Spleen (tissue), 11 donors: ENCODE measurements around the gene FNTB. TPM values are rescaled to one million over a fixed set of nuclear protein-coding genes. Genes with fewer than 3 reads are reported as not detected.

Experiments used
- DNase-seq: peaks from one replicate; pipeline ENCODE4 v3.0.0-alpha.2; 2020
- H3K27ac ChIP-seq, 8 donors: fragments of 200-600 bp; sonication (generic) in 7 of 8; 1 replicate in 4 of 8; 2 replicates in 4 of 8; pipeline versions ENCODE4 v1.5.0 to v1.8.0; 2016 to 2021; ENCODE audit warnings: inconsistent platforms in 4 of 8, mild to moderate bottlenecking in 4 of 8, moderate library complexity in 1 of 8
- H3K27me3 ChIP-seq, 7 donors: fragments of 200-600 bp; sonication (generic) in 6 of 7; replicated peaks in 1 of 7; 1 replicate in 4 of 7; 2 replicates in 3 of 7; pipeline versions ENCODE4 v1.5.0 to v1.8.0; 2016 to 2021; ENCODE audit warnings: inconsistent platforms in 3 of 7, mild to moderate bottlenecking in 1 of 7
- H3K36me3 ChIP-seq, 6 donors: fragments of 200-600 bp; sonication (generic) in 5 of 6; 1 replicate in 4 of 6; 2 replicates in 2 of 6; pipeline versions ENCODE4 v1.5.0 to v1.8.0; 2016 to 2021; ENCODE audit warnings: inconsistent platforms in 2 of 6
- H3K4me1 ChIP-seq, 6 donors: fragments of 200-600 bp; sonication (generic) in 5 of 6; 1 replicate in 3 of 6; 2 replicates in 3 of 6; pipeline versions ENCODE4 v1.5.0 to v1.8.0; 2016 to 2021; ENCODE audit warnings: inconsistent platforms in 3 of 6
- H3K4me3 ChIP-seq, 8 donors: fragments of 200-600 bp; sonication (generic) in 7 of 8; 1 replicate in 4 of 8; 2 replicates in 4 of 8; pipeline versions ENCODE4 v1.5.0 to v1.8.0; 2016 to 2021; ENCODE audit warnings: inconsistent platforms in 4 of 8, mild to moderate bottlenecking in 4 of 8, moderate library complexity in 2 of 8
- H3K9me3 ChIP-seq, 8 donors: fragments of 200-600 bp; sonication (generic) in 7 of 8; 1 replicate in 4 of 8; 2 replicates in 4 of 8; pipeline versions ENCODE4 v1.5.0 to v1.8.0; 2016 to 2021; ENCODE audit warnings: inconsistent platforms in 4 of 8
- POLR2A ChIP-seq, 3 donors: fragments of 450-650 bp; IDR thresholded peaks; one replicate each; pipeline ENCODE4 v1.5.1; 2017; ENCODE audit warnings: antibody characterized with exemption in 3 of 3, mild to moderate bottlenecking in 1 of 3
- POLR2AphosphoS5 ChIP-seq, 3 donors: sonication (generic); formaldehyde crosslinking; IDR thresholded peaks; one replicate each; pipeline ENCODE4 v1.5.1; 2017; ENCODE audit warnings: antibody characterized with exemption in 3 of 3
- WGBS, 5 donors: extraction: QIAGEN DNeasy Blood & Tissue Kit in 3 of 5; methylation state at CpG; one replicate each; pipeline versions ENCODE4 v1.1.5 to v1.1.7; 2013 to 2018; 5-methylcytosine and 5-hydroxymethylcytosine counted together
- intact Hi-C: fragments of 100-400 bp; cut with DNase I; formaldehyde crosslinking; loops from one replicate; pipeline ENCODE4 v1.15.0; 2023; ENCODE audit warnings: low total_unique reads
- polyA plus RNA-seq, 3 donors: library from polyadenylated mRNA; stranded (reverse); fragments of 200-250 nt; gene quantifications; one replicate each; pipeline ENCODE4 v1.2.1, GENCODE V29; 2013
- total RNA-seq, 7 donors: library from RNA; depleted of rRNA in 3 of 7; stranded (reverse); fragments of >200 nt in 3 of 7; fragmentation: NEBNext Ultra II Directional in 4 of 7; extraction: Animal tissue kit (Norgen Biotek cat#: 25700) in 4 of 7; gene quantifications; one replicate each; pipeline versions ENCODE4 v1.1.0 to v1.2.1, GENCODE V29; 2016 to 2021
- TF ChIP-seq, protein P1 (sequence below), 11 experiments: fragments of 200-600 bp in 7 of 11; fragments of 450-650 bp in 4 of 11; sonication (generic) in 4 of 11; IDR thresholded peaks in 8 of 11; conservative IDR thresholded peaks in 3 of 11; 1 replicate in 7 of 11; 2 replicates in 4 of 11; pipeline versions ENCODE4 v1.4.0 to v1.8.0; 2016 to 2021; ENCODE audit warnings: antibody characterized with exemption in 11 of 11, inconsistent platforms in 4 of 11, mild to moderate bottlenecking in 1 of 11
- donor health status: healthy with polysubstance abuse.
- donor health status: DM: no; HTN: no; CAD: no; lungs with moderate emphysema.
- donor health status: DM: no; HTN: no; CAD: no.
- donor health status: Bipolar disorder and iron deficiency.
- donor health status: healthy.
- donor health status: DM: no; HTN: no; CAD: no.
- donor health status: DM: yes; HTN: yes; CAD: no.

FNTB gene
- total and polyA plus RNA-seq, 10 donors: 4.7 to 17.0 (median 10.0) TPM

DNA sequence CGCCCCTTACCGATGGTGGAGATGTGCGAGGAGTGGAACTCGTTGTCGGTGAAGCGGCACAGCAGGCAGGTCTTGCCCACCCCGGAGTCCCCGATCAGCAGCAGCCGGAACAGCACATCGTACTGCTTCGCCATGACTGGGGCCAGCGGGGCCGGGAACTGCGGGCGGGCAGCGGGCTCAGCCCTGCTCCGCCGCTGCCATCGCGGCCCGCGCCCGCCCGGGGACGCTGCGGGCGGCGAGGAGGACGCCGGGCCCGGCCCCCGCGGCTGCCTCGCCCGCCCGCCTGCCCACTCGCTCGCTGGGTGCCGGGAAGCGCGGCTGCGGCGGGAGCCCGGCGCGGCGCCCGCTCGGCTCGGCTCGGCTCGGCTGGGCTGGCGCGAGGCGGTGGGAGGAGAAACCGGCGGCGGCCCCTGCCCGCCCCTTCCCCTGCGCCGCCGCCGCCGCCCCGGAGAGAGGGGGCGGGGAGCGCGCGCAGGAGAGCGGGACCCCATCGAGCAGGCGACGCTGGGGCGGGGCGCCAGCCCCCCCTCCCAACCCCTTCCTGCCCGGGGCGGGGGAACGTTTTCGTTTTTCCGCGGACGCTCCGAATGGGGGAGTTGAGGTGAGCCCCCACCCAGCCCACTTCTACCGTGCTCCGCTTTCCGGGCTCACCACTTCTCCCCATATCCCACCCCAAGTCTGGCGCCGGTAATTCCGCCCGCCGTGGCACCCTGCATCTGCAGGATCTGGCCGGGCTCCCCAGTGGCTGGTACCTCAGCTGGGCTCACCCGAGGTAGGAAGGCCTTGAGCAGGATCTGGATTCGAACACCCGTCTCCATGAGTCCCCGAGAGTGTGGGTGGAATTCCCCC is 14.5 kb upstream of the FNTB start, which contains the start of gene RAB15:
RAB15 (minus strand) TSS at position 394 of the 849 bp plus-strand sequence; CDS start at position 134, 260 bp downstream.
- Histone ChIP-seq H3K9me3 (no peaks in the 10 kb centered on the region), H3K36me3 (no peaks in the 10 kb centered on the region), H3K4me3 (peak within 1 kb of the TSS; percentile 50 to 79 (median 56)), H3K4me1 (peaks cover 0 to 24% (median 15%) of the 10 kb centered on the region in 6 donors), H3K27me3 (peaks cover 0 to 28% (median 7%) of the 10 kb centered on the region in 7 donors), H3K27ac (peak within 1 kb of the TSS in 1 of 8 donors; percentile 25)
- intact Hi-C loops: no loop called here
- 1% methylated on average over 27 to 91 of the region's 96 CpGs for WGBS, 5 donors
- DNase-seq: peak; percentile 86
- TF ChIP-seq, protein P1, sequence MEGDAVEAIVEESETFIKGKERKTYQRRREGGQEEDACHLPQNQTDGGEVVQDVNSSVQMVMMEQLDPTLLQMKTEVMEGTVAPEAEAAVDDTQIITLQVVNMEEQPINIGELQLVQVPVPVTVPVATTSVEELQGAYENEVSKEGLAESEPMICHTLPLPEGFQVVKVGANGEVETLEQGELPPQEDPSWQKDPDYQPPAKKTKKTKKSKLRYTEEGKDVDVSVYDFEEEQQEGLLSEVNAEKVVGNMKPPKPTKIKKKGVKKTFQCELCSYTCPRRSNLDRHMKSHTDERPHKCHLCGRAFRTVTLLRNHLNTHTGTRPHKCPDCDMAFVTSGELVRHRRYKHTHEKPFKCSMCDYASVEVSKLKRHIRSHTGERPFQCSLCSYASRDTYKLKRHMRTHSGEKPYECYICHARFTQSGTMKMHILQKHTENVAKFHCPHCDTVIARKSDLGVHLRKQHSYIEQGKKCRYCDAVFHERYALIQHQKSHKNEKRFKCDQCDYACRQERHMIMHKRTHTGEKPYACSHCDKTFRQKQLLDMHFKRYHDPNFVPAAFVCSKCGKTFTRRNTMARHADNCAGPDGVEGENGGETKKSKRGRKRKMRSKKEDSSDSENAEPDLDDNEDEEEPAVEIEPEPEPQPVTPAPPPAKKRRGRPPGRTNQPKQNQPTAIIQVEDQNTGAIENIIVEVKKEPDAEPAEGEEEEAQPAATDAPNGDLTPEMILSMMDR (IDR thresholded peaks at IDR 0.05 in 8 of 11, conservative IDR thresholded peaks at IDR 0.05 in 3 of 11): no peak
- TF ChIP-seq POLR2AphosphoS5 (IDR thresholded peaks at IDR 0.05): peak in 2 of 3 donors; percentile 12 to 35

DNA sequence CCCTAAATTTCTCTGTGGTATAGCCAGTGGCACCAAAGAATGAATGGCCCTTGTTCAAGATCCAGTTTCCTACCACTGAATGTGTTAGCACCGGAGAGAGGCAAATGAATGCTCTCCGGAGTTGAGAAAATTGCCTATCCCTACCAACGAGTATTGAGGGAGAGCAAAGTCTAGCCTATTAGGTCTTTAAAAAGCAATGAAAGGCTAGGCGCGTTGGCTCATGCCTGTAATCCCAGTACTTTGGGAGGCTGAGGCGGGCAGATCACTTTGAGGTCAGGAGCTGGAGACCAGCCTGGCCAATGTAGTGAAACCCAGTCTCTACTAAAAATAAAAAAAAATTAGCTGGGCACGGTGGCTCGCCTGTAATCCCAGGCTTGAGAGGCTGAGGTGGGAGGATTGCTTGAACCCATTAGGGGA is 13.7 kb upstream of the FNTB start:
- intact Hi-C loops: no loop called here
- peaks cover 0 to 28% (median 7%) of the 10 kb centered on the region in 7 donors for H3K27me3 ChIP-seq
- H3K4me1 ChIP-seq: peaks cover 0 to 24% (median 15%) of the 10 kb centered on the region in 6 donors
- no peaks in the 10 kb centered on the region for H3K9me3 ChIP-seq
- TF ChIP-seq POLR2AphosphoS5 (IDR thresholded peaks at IDR 0.05): no peak
- TF ChIP-seq, protein P1 (IDR thresholded peaks at IDR 0.05 in 8 of 11, conservative IDR thresholded peaks at IDR 0.05 in 3 of 11): no peak
- TF ChIP-seq POLR2A (IDR thresholded peaks at IDR 0.05): no peak
- H3K36me3 ChIP-seq: no peaks in the 10 kb centered on the region
- peak overlapping the region in 2 of 8 donors; percentile 54 to 79 for H3K4me3 ChIP-seq
- H3K27ac ChIP-seq: no peak overlapping the region
- WGBS, 5 donors: 81 to 92% (median 89%) methylated on average over 8 of the region's 8 CpGs
- no peak for DNase-seq

DNA sequence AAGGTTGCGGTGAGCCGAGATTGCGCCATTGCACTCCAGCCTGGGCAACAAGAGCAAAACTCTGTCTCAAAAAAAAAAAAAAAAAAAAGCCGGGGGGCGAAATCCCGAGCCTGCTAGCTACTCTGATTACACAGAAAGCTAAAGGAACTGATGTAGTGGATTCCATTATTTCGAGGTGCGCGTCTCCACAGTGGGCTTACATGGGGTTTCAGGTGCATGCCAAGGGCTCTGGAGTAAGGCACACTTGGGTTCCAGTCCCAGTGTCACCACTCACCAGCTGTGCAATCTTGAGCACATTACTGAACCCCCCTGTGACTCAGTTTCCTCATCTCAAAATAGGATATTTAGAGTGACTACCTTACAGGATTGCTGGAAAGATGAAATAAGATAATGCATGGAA is 12.9 kb upstream of the FNTB start:
- Histone ChIP-seq H3K27ac (no peak overlapping the region), H3K9me3 (no peaks in the 10 kb centered on the region), H3K4me3 (no peak overlapping the region), H3K27me3 (peaks cover 0 to 28% (median 7%) of the 10 kb centered on the region in 7 donors), H3K36me3 (no peaks in the 10 kb centered on the region), H3K4me1 (peaks cover 0 to 24% (median 15%) of the 10 kb centered on the region in 6 donors)
- TF ChIP-seq, protein P1 (IDR thresholded peaks at IDR 0.05 in 8 of 11, conservative IDR thresholded peaks at IDR 0.05 in 3 of 11): no peak
- no peak for TF ChIP-seq POLR2AphosphoS5 (IDR thresholded peaks at IDR 0.05)
- TF ChIP-seq POLR2A (IDR thresholded peaks at IDR 0.05): no peak
- WGBS, 5 donors: 86 to 96% (median 91%) methylated on average over 9 of the region's 9 CpGs
- intact Hi-C loops: no loop called here
- DNase-seq: no peak

DNA sequence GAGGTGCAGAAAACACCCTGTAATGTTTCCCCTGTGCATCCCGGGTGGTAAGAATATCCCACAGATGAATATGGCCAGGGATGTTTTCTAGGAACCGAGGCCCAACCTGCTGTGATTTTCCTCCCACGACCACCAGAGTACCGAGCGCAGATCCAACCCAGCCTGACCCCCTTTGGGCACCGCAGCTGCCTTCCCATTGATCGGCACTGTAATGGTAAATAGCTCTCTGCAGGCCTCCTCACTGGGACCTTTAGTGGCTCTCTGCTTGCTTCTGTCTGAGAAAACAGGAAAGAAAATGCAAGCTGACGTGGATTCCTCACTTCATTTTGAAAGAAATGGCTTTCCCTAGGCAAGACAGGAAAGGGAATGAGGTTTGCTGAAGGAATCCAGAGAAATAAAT is 12.1 kb upstream of the FNTB start:
- Histone ChIP-seq H3K27me3 (peaks cover 0 to 28% (median 7%) of the 10 kb centered on the region in 7 donors), H3K27ac (no peak overlapping the region), H3K4me1 (peaks cover 0 to 24% (median 15%) of the 10 kb centered on the region in 6 donors), H3K9me3 (no peaks in the 10 kb centered on the region), H3K4me3 (no peak overlapping the region), H3K36me3 (no peaks in the 10 kb centered on the region)
- WGBS, 5 donors: 76 to 89% (median 81%) methylated on average over 8 of the region's 8 CpGs
- no peak for DNase-seq
- intact Hi-C loops: no loop called here
- TF ChIP-seq POLR2A (IDR thresholded peaks at IDR 0.05): no peak
- TF ChIP-seq, protein P1 (IDR thresholded peaks at IDR 0.05 in 8 of 11, conservative IDR thresholded peaks at IDR 0.05 in 3 of 11): no peak
- no peak for TF ChIP-seq POLR2AphosphoS5 (IDR thresholded peaks at IDR 0.05)
